ENCODE results near the gene DMRTB1.

- TF ChIP-seq CTCF (IDR thresholded peaks at IDR 0.05; ENCODE audit: poor library complexity) (no peak), EZH2 (IDR thresholded peaks at IDR 0.05; ENCODE audit: borderline replicate concordance) (no peak), EZH2phosphoT487 (IDR thresholded peaks at IDR 0.05; ENCODE audit: low read depth, severe bottlenecking, unreplicated experiment) (no peak)
These were observed 9.2 kb downstream of the DMRTB1 start for GRCh38 chr1:53468374-53468773.
